ENCODE measurements around the gene OTOP1. TPM values are rescaled to one million over a fixed set of nuclear protein-coding genes. Genes with fewer than 3 reads are reported as not detected.

OTOP1 gene
- total RNA-seq, 1 experiment from 2014 or later, result not detected

- POLR2A ChIA-PET, result no interaction called here
- Histone ChIP-seq H3K36me3 (ENCODE audit: control insufficient read depth, insufficient read depth, low read length) (no peaks in the 10 kb centered on the region; the same call in 1 of the 2 replicates), H3K4me1 (ENCODE audit: control insufficient read depth, insufficient read depth, low read length) (no peaks in the 10 kb centered on the region), H3K27ac (ENCODE audit: low read length) (no peak overlapping the region), H3K4me3 (ENCODE audit: low read depth in 2 of 2, low read length in 2 of 2) (no peak overlapping the region), H3K27me3 (ENCODE audit: control insufficient read depth, insufficient read depth, low read length) (no peaks in the 10 kb centered on the region), H3K9me3 (ENCODE audit: control insufficient read depth, insufficient read depth, low read depth, low read length) (no peaks in the 10 kb centered on the region)
- intact Hi-C loops (cut with micrococcal nuclease; ENCODE audit: unreplicated experiment), result no loop called here
- no TSS peak for BruUV-seq (replicated peaks)
- DNase-seq (ENCODE audit: low read depth, low spot score) (no peak), ATAC-seq (no peak)
- TF ChIP-seq CTCF (IDR thresholded peaks at IDR 0.05), result no peak
- no peak for TF ChIP-seq TCF7L2 (IDR thresholded peaks at IDR 0.05; ENCODE audit: low read depth, low read length)
- TF ChIP-seq SIN3A (IDR thresholded peaks at IDR 0.05; ENCODE audit: borderline replicate concordance, insufficient read depth, low read depth, low read length), result no peak
- no peak for TF ChIP-seq REST (IDR thresholded peaks at IDR 0.05; ENCODE audit: insufficient read depth in 1 of 2, low read depth in 2 of 2, low read length in 1 of 2)
- TF ChIP-seq POLR2AphosphoS5 (IDR thresholded peaks at IDR 0.05; ENCODE audit: low read depth, low read length), result no peak
- CTCF ChIA-PET, result no interaction called here
- in situ Hi-C loops (cut with HindIII; ENCODE audit: low pct_unique_long_range_greater_than_20kb, low sequenced_read_pairs), result no loop called here
These were observed 41.3 kb upstream of the OTOP1 start for GRCh38 chr4:4267981-4268380.

GRCh38 chr4:4260185-4260751 lies 33.5 kb upstream of the OTOP1 start:
- intact Hi-C loops (cut with micrococcal nuclease; ENCODE audit: unreplicated experiment), result no loop called here
- ChIA-PET POLR2A (no interaction called here), CTCF (no interaction called here)
- ATAC-seq (peak; percentile 78; the same call in 1 of the 2 replicates), DNase-seq (ENCODE audit: low read depth, low spot score) (no peak)
- BruUV-seq (replicated peaks), result no TSS peak
- Histone ChIP-seq H3K4me1 (ENCODE audit: control insufficient read depth, insufficient read depth, low read length) (no peaks in the 10 kb centered on the region), H3K4me3 (ENCODE audit: low read depth in 2 of 2, low read length in 2 of 2) (no peak overlapping the region), H3K27ac (ENCODE audit: low read length) (no peak overlapping the region), H3K9me3 (ENCODE audit: control insufficient read depth, insufficient read depth, low read depth, low read length) (no peaks in the 10 kb centered on the region), H3K36me3 (ENCODE audit: control insufficient read depth, insufficient read depth, low read length) (no peaks in the 10 kb centered on the region), H3K27me3 (ENCODE audit: control insufficient read depth, insufficient read depth, low read length) (no peaks in the 10 kb centered on the region)
- in situ Hi-C loops (cut with HindIII; ENCODE audit: low pct_unique_long_range_greater_than_20kb, low sequenced_read_pairs), result no loop called here
- TF ChIP-seq TCF7L2 (IDR thresholded peaks at IDR 0.05; ENCODE audit: low read depth, low read length) (no peak), REST (IDR thresholded peaks at IDR 0.05; ENCODE audit: insufficient read depth in 1 of 2, low read depth in 2 of 2, low read length in 1 of 2) (no peak)
